ENCODE measurements around the gene MACROD2. TPM values are rescaled to one million over a fixed set of nuclear protein-coding genes. Genes with fewer than 3 reads are reported as not detected.
"Not testable (repeated sequence)": the region's sequence is repeated elsewhere in the genome, so short reads cannot be mapped to it uniquely, and the experiment has no call there.

The MACROD2 gene
- total RNA-seq, 1 donor from 2014 or later = 1.6 TPM

GRCh38 chr20:14434384-14435136 is 439.2 kb downstream of the MACROD2 start:
- no peak for DNase-seq (ENCODE audit: low spot score)
- intact Hi-C loops (cut with DNase I) = no loop called here

GRCh38 chr20:14441201-14441600 is 445.9 kb downstream of the MACROD2 start:
- intact Hi-C loops (cut with DNase I) = no loop called here

GRCh38 chr20:14444106-14444505 is 448.8 kb downstream of the MACROD2 start:
- intact Hi-C loops (cut with DNase I) = no loop called here
- no peak for DNase-seq (ENCODE audit: low spot score)

More at GRCh38 chr20:14441201-14441600, 445.9 kb downstream of the MACROD2 start:
- DNase-seq (ENCODE audit: low spot score) = no peak

- DNase-seq (ENCODE audit: low spot score) = no peak
- intact Hi-C loops (cut with DNase I) = no loop called here
Measured at GRCh38 chr20:14445310-14445709, 450.0 kb downstream of the MACROD2 start.

- intact Hi-C loops (cut with DNase I) = no loop called here
- no peak for DNase-seq (ENCODE audit: low spot score)
Measured at GRCh38 chr20:14445902-14446301, 450.6 kb downstream of the MACROD2 start.

- intact Hi-C loops (cut with DNase I) = no loop called here
- no peak for DNase-seq (ENCODE audit: low spot score)
Measured at GRCh38 chr20:14446446-14446845, 451.1 kb downstream of the MACROD2 start.

- intact Hi-C loops (cut with DNase I) = no loop called here
Measured at GRCh38 chr20:14449323-14449722, 454.0 kb downstream of the MACROD2 start.

GRCh38 chr20:14450256-14450655 is 454.9 kb downstream of the MACROD2 start:
- no peak for DNase-seq (ENCODE audit: low spot score)
- intact Hi-C loops (cut with DNase I) = no loop called here

More at GRCh38 chr20:14449323-14449722, 454.0 kb downstream of the MACROD2 start:
- no peak for DNase-seq (ENCODE audit: low spot score)

GRCh38 chr20:14451458-14451857 is 456.1 kb downstream of the MACROD2 start:
- intact Hi-C loops (cut with DNase I) = no loop called here

GRCh38 chr20:14453259-14453658 is 457.9 kb downstream of the MACROD2 start:
- intact Hi-C loops (cut with DNase I) = no loop called here
- DNase-seq (ENCODE audit: low spot score) = no peak

More at GRCh38 chr20:14451458-14451857, 456.1 kb downstream of the MACROD2 start:
- DNase-seq (ENCODE audit: low spot score) = no peak

GRCh38 chr20:14454296-14454695 is 459.0 kb downstream of the MACROD2 start:
- intact Hi-C loops (cut with DNase I) = no loop called here
- DNase-seq (ENCODE audit: low spot score) = no peak

GRCh38 chr20:14467104-14467827 is 471.9 kb downstream of the MACROD2 start:
- not testable (repeated sequence) for DNase-seq (ENCODE audit: low spot score)

GRCh38 chr20:14470231-14470899 is 475.0 kb downstream of the MACROD2 start:
- intact Hi-C loops (cut with DNase I) = no loop called here
- DNase-seq (ENCODE audit: low spot score) = no peak

More at GRCh38 chr20:14467104-14467827, 471.9 kb downstream of the MACROD2 start:
- intact Hi-C loops (cut with DNase I) = not testable (repeated sequence)

- intact Hi-C loops (cut with DNase I) = no loop called here
- DNase-seq (ENCODE audit: low spot score) = no peak
Measured at GRCh38 chr20:14470977-14471661, 475.8 kb downstream of the MACROD2 start.

GRCh38 chr20:14477125-14477524 is 481.8 kb downstream of the MACROD2 start:
- DNase-seq (ENCODE audit: low spot score) = no peak
- intact Hi-C loops (cut with DNase I) = no loop called here

- no peak for DNase-seq (ENCODE audit: low spot score)
- intact Hi-C loops (cut with DNase I) = no loop called here
Measured at GRCh38 chr20:14478126-14478525, 482.8 kb downstream of the MACROD2 start.

GRCh38 chr20:14481863-14482262 is 486.5 kb downstream of the MACROD2 start:
- intact Hi-C loops (cut with DNase I) = no loop called here
- DNase-seq (ENCODE audit: low spot score) = no peak

GRCh38 chr20:14488212-14488611 is 492.9 kb downstream of the MACROD2 start:
- no peak for DNase-seq (ENCODE audit: low spot score)
- intact Hi-C loops (cut with DNase I) = no loop called here

- intact Hi-C loops (cut with DNase I) = no loop called here
- DNase-seq (ENCODE audit: low spot score) = no peak
Measured at GRCh38 chr20:14488756-14489479, 493.6 kb downstream of the MACROD2 start.
